Activated T-cell treated with anti-CD3 and anti-CD28 coated beads for 1 hour (primary cell): ENCODE data around the gene PDE8A.
"Not testable (repeated sequence)": the region's sequence is repeated elsewhere in the genome, so short reads cannot be mapped to it uniquely, and the experiment has no call there.

Experiments used
- DNase-seq: peaks from one replicate; pipeline ENCODE4 v3.0.0-alpha.2; 2020; ENCODE audit warnings: low read depth

Gene PDE8A

GRCh38 chr15:84991014-84991712 lies 9.5 kb downstream of the PDE8A start:
- DNase-seq = no peak

DNA sequence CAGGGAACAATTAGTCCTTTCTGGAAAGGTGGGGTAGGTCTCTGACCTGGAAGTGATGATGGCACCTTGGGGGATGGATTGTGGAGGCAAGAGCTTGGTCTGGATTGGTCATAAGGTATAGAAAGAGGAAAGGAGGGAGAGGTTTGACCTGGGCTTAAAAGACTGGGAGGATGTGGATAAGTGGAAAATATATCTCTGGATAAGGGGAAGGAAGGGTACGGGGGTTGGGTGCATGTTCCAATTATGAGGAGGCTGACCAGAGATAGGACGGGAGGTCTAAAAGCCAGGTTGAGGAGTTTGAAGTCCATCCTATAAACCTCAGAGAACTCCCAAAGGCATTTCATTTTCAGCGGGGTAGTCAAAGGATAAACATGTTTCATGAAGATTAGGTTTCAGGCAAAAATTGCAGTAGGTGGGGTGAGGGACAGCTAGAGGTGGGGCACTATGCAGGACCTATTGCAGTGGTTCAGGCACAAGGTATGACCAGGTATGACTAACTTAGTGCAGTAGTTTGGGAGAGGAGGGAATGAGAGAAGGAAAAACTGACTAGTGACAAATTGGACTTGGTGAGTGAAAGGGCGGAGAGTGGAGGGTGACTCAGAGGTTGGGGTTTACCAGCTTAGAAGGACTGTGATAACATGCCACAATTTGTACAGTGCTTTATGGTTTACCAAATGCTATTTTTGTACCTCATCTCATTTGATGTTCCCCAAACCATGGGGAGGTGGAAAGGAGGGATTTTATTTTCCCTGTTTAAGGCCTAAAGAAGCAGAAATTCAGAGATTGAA lies 10.7 kb downstream of the PDE8A start:
- no peak for DNase-seq

DNA sequence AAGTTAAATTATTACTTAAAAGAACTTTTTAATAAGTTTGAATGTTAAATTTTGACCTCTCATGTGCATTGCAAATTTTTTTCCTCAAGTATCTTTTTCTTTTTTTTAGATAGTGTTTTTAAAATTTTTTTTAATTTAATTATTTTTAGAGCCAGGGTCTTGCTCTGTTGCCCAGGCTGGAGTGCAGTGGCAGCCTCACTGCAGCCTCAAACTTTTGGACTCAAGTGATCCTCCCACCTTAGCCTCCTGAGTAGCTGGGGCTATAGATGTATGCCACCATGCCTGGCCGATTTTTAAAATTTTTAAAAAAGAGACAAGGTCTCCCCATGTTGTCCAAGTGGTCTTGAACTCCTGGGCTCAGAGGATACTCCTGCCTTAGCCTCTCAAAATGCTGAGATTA lies 14.4 kb downstream of the PDE8A start:
- DNase-seq = no peak

DNA sequence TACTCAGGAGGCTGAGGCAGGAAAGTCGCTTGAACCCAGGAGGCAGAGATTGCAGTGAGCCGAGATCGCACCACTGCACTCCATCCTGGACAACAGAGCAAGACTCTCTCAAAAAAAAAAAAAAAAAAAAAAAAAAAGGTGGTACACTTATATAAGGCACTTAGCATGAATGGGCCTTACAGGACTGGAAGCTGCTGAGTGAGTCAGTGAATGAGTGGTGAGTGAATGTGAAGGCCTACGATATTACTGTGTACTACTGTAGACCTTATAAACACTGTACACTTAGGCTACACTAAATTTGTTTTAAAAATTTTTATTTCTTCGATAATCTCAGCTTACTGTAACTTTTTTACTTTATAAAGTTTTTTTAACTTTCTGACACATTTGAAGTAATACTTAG lies 15.1 kb downstream of the PDE8A start:
- not testable (repeated sequence) for DNase-seq

DNA sequence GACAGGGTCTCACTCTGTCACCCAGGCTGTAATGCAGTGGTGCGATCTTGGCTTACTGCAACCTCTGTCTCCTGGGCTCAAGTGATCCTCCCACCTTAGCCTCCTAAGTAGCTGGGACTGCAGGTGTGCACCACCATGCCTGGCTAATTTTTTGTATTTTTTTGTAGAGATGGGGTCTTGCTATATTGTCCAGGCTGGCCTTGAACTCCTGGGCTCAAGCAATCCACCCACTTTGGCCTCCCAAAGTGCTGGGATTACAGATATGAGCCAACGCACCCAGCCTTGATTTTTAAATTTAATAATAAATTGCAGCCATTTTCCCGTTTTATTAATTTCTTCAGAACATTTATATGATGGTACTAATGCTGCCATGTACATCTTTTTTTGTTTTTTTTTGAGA lies 15.6 kb downstream of the PDE8A start:
- DNase-seq = not testable (repeated sequence)

- DNase-seq = no peak
Measured at GRCh38 chr15:85000189-85000864, 18.7 kb downstream of the PDE8A start.

DNA sequence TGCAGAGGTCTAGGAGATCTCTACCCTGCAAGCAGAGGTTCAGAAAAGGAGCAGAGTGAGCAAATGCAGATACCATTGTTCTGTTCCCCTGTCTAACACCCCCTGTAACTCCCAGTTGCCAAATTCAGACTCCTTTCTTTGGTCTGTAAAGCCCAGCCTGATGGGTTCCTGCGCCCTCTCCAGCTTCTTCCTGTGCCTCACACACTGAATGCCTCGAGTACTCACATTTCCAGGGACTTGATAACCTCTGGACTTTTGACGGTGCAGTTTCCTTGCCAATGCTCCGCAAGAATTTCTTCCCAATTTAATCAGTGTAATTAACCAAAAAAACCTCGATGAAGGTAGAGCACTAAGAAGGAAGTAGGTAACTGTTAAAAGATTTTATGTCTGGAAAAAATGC lies 19.3 kb downstream of the PDE8A start:
- DNase-seq = no peak

GRCh38 chr15:85002517-85002916 lies 20.9 kb downstream of the PDE8A start:
- no peak for DNase-seq

DNA sequence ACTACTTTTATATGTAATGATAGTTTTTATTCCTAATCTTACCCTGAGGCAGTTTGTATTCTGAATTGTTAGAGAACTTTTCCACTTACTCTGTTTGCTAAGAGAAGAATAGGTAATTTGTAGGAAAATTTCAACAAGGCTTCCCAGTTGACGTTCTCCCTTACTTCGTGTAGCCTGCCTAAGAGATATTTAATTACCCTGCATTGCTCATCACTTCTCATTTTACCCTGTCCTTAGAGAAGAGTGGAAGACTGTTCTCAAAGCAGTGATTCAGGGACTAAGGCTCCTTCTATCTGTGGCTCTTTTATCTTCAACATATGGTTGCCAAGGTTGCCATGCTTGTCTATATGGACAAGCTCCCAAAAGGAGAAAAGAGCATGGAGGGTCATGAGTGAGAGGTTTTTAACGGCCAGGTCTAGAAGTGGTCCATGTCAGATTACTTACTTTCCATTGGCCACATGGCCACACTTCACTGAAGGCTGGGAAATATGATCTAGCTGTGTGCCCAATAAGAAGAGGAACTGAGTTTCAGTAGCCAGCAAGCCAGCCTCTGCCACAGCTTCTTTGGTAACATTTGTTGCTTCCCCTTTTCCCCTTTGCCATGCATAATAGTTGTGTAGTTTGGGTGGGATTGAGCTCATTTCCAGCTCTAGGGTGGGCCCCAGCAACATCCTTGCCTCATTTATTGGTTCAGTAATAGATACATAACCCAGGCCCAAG lies 22.1 kb downstream of the PDE8A start:
- DNase-seq = no peak

- DNase-seq = no peak
Measured at GRCh38 chr15:85004550-85004949, 22.9 kb downstream of the PDE8A start.

DNA sequence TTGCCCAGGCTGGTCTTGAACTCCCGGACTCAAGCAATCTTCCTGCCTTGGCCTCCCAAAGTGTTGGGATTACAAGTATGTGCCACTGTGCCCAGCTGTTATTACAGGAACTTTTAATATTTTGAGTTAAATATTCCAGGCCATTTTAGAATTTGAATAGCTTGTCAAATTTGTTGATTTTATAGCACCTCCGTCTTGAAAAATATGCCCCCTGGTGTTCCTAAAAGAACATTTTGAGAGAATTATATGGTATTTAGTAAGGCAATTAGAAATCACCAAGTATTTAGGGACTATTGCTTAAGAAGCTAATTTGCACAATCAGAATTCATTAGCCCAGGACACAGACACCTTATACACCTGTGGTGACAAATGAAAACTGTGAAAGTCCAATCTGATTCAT lies 23.7 kb downstream of the PDE8A start:
- no peak for DNase-seq

DNA sequence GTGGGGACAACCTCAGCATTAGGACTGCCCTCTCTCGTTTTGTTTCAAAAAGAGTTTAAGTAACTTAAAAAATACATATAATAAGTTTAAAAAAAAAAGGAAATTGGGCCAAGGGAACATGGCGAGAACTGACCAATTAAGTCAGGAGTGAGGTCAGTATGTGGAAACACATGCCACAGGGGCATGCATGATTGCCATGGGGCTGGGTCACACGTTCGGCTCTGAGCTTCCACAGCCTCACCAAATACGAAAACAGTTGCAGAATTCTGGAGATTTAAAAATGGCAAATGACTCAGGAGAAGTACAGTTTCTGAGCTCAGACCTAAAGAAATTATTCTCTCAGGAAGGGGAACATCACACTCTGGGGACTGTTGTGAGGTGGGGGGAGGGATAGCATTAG lies 24.1 kb downstream of the PDE8A start:
- no peak for DNase-seq

DNA sequence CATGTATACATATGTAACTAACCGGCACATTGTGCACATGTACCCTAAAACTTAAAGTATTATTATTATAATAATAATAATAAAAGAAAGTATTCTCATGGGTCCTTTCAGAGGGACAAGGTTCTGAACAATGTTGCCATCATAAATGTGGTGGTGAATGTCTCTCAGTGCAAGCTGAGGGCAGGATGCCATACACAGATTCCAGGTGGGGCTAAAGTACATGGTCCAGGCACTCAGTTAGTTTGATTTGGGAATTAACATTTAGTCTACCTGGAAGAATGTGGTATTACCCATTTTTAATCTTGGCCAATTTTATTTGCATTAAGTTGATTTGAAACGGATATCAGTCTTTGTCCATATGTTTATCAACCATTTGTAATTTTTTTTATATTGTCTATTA lies 24.5 kb downstream of the PDE8A start:
- DNase-seq = no peak

- no peak for DNase-seq
Measured at GRCh38 chr15:85006655-85007054, 25.0 kb downstream of the PDE8A start.

- DNase-seq = no peak
Measured at GRCh38 chr15:85007137-85007536, 25.5 kb downstream of the PDE8A start.

GRCh38 chr15:85007741-85008397 lies 26.2 kb downstream of the PDE8A start:
- no peak for DNase-seq

GRCh38 chr15:85008474-85009260 lies 27.0 kb downstream of the PDE8A start:
- no peak for DNase-seq

GRCh38 chr15:85009435-85009834 lies 27.8 kb downstream of the PDE8A start:
- DNase-seq = no peak

DNA sequence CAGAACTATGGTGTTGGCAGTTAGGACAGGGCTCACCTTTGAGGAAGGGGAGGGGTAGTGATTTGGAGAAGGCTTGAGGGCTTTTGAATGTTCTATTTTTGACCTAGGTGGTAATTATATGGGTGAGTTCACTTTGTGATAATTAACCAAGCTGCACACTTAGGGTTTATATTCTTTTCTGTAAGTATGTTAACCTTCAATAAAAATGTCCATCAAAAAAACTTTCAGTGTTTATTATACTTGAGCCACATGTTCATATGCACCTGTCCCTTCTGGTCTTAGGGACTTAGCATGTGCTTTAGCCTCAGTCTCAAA lies 28.4 kb downstream of the PDE8A start:
- no peak for DNase-seq

DNA sequence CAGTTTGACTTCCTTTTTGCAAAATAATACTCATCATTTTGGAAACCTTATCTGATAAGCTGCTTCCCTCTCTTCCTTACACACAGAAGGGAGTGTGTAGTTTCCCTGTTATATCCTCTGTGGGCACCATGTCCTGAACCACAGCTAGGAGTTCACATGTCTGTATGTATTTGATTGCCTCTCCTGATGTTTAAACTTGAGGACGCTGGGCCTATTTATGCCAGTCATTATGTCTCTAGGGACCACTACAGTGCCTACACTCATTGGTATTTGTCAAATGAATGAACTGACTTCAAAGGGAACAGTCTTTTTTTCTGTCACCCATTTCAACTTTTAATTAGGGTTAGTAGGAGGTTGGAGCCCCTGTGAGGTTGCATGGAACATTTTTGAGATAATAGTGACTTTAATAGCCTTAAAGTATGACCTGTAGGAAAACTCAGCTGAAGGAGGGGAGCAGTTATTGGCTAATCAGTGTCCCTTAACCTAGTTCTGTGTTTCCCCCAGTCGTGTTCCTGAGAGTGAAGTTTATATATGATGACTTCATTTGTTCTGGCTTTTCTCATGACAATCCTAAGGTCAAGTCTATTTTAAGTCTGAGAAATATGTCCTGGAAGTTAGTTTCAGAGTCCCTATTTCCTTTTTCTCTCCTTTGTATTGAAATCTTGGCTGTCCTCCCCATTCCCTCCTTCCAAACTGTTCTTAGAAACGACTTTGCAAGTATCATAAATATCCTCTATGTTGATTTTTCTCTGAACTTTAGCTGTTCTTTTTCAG lies 28.9 kb downstream of the PDE8A start:
- DNase-seq = no peak
